Measurements from ENCODE around the gene HDAC8. TPM values are rescaled to one million over a fixed set of nuclear protein-coding genes. Genes with fewer than 3 reads are reported as not detected.

Gene HDAC8
- total and polyA plus RNA-seq, 12 donors = 32.1 to 232 (median 57.1) TPM

GRCh38 chrX:72309297-72310071 is 263.2 kb downstream of the HDAC8 start:
- Histone ChIP-seq H3K4me3 (peak overlapping the region in 1 of 4 donors; percentile 47), H3K4me1 (replicated peaks in 1 of 2) (peaks cover 14 to 21% of the 10 kb centered on the region in 2 donors), H3K9me3 (replicated peaks in 1 of 3) (no peaks in the 10 kb centered on the region), H3K36me3 (replicated peaks in 1 of 2) (no peaks in the 10 kb centered on the region), H3K27me3 (peaks cover 63% of the 10 kb centered on the region), H3K27ac (no peak overlapping the region)
- intact Hi-C loops (cut with DNase I) = loop anchor here in 1 of 2 donors (10.0 kb wide), 1 partner anchor 235 kb away; no protein-coding TSS in a partner anchor
- peak in 2 of 7 donors; percentile 33 to 39 for DNase-seq
- TF ChIP-seq CTCF (IDR thresholded peaks at IDR 0.05) (no peak), POLR2A (IDR thresholded peaks at IDR 0.05) (no peak)
- 24 to 49% (median 25%) methylated on average over 5 to 15 of the region's 15 CpGs for WGBS, 4 donors

- peak; percentile 35 to 76 (median 64) for DNase-seq
- Histone ChIP-seq H3K27me3 (peaks cover 58% of the 10 kb centered on the region), H3K4me3 (peak overlapping the region in 1 of 4 donors; percentile 47), H3K9me3 (replicated peaks in 1 of 3) (no peaks in the 10 kb centered on the region), H3K27ac (no peak overlapping the region), H3K36me3 (replicated peaks in 1 of 2) (no peaks in the 10 kb centered on the region), H3K4me1 (replicated peaks in 1 of 2) (peaks cover 14 to 21% of the 10 kb centered on the region in 2 donors)
- TF ChIP-seq POLR2A (IDR thresholded peaks at IDR 0.05) = no peak
- no peak for TF ChIP-seq CTCF (IDR thresholded peaks at IDR 0.05)
- WGBS, 4 donors = 2 to 15% (median 7%) methylated on average over 4 to 24 of the region's 24 CpGs
- intact Hi-C loops (cut with DNase I) = loop anchor here in 1 of 2 donors (10.0 kb wide), 1 partner anchor 236 kb away; no protein-coding TSS in a partner anchor
Measured at GRCh38 chrX:72308566-72309296, 263.9 kb downstream of the HDAC8 start.

GRCh38 chrX:72308209-72308565 is 264.5 kb downstream of the HDAC8 start:
- intact Hi-C loops (cut with DNase I) = loop anchor here in 1 of 2 donors (10.0 kb wide), 1 partner anchor 237 kb away; no protein-coding TSS in a partner anchor
- no peaks in the 10 kb centered on the region for H3K9me3 ChIP-seq (replicated peaks in 1 of 3)
- 15 to 18% (median 17%) methylated on average over 11 of the region's 11 CpGs for WGBS, 4 donors
- H3K36me3 ChIP-seq (replicated peaks in 1 of 2) = no peaks in the 10 kb centered on the region
- H3K4me3 ChIP-seq = peak overlapping the region in 1 of 4 donors; percentile 47
- peaks cover 14 to 21% of the 10 kb centered on the region in 2 donors for H3K4me1 ChIP-seq (replicated peaks in 1 of 2)
- no peak overlapping the region for H3K27ac ChIP-seq
- peaks cover 64% of the 10 kb centered on the region for H3K27me3 ChIP-seq
- no peak for DNase-seq
- TF ChIP-seq CTCF (IDR thresholded peaks at IDR 0.05) (no peak), POLR2A (IDR thresholded peaks at IDR 0.05) (no peak)

GRCh38 chrX:72307646-72308051 is 265.0 kb downstream of the HDAC8 start:
- DNase-seq = no peak
- no peak overlapping the region for H3K27ac ChIP-seq
- 10 to 37% (median 21%) methylated on average over 9 to 17 of the region's 17 CpGs for WGBS, 4 donors
- intact Hi-C loops (cut with DNase I) = loop anchor here in 1 of 2 donors (10.0 kb wide), 1 partner anchor 237 kb away; no protein-coding TSS in a partner anchor
- no peak for TF ChIP-seq CTCF (IDR thresholded peaks at IDR 0.05)
- TF ChIP-seq POLR2A (IDR thresholded peaks at IDR 0.05) = no peak
- H3K4me3 ChIP-seq = peak overlapping the region in 1 of 4 donors; percentile 59
- peaks cover 14 to 21% of the 10 kb centered on the region in 2 donors for H3K4me1 ChIP-seq (replicated peaks in 1 of 2)
- no peaks in the 10 kb centered on the region for H3K9me3 ChIP-seq (replicated peaks in 1 of 3)
- H3K27me3 ChIP-seq = peaks cover 69% of the 10 kb centered on the region
- no peaks in the 10 kb centered on the region for H3K36me3 ChIP-seq (replicated peaks in 1 of 2)

All from adrenal gland (tissue), 12 donors.